HG03378 (cell line): ENCODE measurements around the gene HOXD12.

Source experiments
- ATAC-seq: cut with Tn5 transposase; IDR thresholded peaks from one replicate; pipeline ENCODE4 v1.9.1; 2021; ENCODE audit warnings: mild to moderate bottlenecking, moderate library complexity; ENCODE audit not compliant: unreplicated experiment

The HOXD12 gene

DNA sequence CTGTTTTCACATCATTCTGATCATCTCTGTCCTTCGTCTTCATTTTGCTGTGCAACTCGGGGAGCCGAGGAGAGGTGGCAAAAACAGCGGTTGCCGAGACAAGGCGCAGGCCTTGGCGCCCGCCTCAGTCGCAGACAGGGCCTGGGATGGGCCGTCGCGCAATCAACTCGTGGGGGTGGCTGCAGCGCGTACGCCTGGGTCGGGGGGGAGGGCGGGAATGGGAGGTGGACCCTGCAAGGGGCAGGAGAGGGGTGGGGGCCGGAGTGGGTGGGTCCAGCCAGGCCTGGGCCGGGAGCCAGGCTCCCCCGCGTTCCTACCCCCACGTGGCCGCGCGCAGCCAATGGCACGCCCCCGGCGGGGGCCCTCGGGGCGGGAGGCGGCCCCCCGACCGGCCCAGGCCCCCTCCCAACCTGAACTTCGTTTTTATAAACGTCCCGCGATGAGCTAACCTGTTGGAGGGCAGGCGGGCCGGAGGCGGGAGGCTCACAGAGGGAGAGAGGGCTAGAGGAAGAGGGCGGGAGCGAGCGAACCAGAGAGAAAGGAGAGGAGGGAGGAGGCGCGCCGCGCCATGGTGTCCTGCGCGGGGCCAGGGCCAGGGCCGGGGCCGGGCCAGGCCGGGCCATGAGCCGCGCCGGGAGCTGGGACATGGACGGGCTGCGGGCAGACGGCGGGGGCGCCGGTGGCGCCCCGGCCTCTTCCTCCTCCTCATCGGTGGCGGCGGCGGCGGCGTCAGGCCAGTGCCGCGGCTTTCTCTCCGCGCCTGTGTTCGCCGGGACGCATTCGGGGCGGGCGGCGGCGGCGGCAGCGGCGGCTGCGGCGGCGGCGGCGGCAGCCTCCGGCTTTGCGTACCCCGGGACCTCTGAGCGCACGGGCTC, 7.1 kb upstream of the HOXD12 start, which contains the start of gene HOXD13:
TSS of gene HOXD13 (plus strand) at position 452 of the 875 bp plus-strand sequence. CDS start at position 622, 170 bp downstream.
- no peak for ATAC-seq

DNA sequence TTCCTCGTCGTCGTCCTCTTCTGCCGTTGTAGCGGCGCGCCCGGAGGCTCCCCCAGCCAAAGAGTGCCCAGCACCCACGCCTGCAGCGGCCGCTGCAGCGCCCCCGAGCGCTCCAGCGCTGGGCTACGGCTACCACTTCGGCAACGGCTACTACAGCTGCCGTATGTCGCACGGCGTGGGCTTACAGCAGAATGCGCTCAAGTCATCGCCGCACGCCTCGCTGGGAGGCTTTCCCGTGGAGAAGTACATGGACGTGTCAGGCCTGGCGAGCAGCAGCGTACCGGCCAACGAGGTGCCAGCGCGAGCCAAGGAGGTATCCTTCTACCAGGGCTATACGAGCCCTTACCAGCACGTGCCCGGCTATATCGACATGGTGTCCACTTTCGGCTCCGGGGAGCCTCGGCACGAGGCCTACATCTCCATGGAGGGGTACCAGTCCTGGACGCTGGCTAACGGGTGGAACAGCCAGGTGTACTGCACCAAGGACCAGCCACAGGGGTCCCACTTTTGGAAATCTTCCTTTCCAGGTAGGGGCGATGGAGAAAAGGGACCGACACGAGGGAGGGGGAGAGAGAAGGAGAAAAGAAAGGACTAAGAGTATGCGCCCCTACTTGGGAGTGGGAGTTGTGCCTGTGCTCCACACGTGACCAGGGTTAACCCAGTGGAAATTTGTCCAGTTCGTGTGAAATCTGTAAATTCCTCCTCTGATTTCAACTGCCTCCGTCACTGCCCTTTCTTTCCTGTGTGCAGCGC, 6.3 kb upstream of the HOXD12 start:
- no peak for ATAC-seq

DNA sequence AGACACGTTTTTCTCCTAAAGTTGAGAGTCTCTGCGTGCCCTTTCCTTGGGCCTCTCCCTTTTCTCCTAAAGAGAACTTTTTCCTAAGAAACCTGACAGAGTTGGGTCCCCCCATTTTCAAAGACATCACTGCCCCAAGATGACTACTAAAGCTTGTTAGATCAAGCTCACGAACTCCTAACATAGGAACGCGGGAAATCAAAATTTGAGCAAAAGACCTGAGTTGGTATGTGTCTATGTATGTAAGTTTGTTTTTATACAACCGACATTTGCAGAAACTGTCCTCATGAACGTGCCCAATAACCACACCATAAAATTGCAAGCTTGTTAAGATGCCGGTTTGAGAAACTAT, 5.7 kb upstream of the HOXD12 start:
- no peak for ATAC-seq

DNA sequence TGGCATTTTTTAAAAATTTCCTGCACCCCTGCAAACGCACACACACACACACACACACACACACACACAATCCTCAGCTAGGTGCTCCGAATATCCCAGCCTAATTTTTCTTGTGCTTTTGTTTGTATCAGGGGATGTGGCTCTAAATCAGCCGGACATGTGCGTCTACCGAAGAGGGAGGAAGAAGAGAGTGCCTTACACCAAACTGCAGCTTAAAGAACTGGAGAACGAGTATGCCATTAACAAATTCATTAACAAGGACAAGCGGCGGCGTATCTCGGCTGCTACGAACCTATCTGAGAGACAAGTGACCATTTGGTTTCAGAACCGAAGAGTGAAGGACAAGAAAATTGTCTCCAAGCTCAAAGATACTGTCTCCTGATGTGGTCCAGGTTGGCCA, 5.2 kb upstream of the HOXD12 start:
- ATAC-seq = no peak

DNA sequence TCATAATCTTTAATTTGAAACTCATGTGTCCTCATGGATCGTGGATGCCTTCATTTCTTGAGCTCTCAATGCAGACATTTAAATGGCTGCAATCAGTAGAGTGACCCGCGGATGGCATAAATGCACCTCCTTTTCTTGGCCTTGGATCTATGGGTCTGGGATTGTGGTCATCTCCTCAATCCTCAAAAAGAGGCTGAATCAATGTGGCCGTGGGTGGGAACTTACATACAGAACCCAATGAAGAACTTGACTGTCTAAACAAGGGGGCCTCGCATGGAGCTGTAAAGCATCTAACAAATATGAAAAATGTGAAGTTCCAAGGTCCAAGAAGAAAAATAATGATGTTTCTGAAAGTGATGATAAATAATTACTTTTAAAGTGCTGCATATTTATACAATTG, 4.2 kb upstream of the HOXD12 start:
- ATAC-seq = no peak

DNA sequence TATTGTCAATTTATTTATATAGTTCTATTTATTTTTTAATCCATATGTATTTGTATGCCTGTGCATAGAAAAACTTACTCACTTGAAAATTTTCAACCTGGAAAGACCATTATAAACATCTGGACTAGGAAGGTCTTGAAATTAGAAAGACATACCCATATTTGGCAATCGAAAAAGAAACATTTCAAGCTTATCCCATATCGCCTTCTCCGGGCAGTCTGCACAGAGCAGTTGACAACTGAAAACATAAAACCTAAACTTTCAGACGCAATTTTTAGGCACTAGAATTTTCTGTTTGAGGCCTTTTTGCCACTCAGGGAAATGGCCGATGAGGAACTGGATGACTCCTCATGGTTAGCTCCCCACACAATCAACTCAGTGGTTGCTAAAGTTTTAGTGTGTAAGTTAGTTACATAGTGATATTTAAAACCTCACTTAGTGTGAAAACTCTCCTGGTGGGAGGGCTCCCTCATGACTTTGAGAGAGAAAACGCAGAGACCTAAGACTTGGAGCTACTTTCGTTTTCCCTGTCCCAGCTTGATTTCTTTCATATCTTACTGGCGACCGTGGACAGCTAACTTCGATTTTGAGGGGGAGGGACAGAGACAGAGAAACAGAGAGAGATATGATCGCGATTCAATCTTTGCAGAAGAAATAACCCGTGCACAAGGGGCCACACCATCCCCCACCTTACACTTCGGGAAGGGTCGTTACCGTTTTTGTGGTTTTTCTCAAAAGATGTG, 3.2 kb upstream of the HOXD12 start:
- no peak for ATAC-seq

DNA sequence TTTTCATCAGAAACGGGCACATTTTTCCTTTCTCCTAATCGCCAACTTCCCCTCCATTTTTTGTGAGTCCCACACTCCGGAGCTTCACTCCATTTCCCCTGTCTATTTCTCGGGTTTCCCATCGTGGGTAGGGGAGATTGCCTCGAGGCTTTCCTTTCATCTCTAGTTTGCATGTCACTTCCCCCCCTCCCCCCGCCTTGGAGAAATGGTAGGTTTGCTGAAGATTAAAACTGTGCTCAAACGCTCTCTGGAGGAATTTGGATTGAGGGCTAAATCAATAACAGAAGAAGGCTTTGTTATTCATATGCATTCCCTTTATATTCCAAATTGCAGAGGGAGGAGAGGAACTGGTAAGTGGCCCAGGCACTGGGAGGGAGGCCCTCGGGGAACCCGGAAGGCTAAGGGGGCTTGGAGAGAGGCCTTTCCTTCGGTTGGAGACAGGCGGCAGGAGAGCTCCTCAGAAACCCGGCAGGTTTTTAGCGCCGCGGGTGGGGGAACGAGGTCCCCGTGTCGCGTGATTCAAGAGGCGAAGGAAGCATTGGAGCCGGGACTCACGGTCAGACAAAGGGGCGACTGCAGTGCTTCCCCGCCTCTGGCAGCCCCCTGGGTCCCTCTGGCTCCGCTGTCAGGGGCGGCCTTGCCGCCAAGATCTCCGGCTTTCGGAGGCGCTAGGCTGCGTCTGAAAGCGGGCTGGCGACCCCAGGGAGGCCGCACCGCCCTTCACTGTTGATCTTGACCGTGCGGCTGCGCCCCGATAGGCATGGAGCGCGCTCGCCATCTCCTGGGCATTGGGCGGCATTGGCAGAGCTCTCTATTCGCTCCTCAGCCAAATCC, 2.4 kb upstream of the HOXD12 start:
- peak; percentile 71 for ATAC-seq

DNA sequence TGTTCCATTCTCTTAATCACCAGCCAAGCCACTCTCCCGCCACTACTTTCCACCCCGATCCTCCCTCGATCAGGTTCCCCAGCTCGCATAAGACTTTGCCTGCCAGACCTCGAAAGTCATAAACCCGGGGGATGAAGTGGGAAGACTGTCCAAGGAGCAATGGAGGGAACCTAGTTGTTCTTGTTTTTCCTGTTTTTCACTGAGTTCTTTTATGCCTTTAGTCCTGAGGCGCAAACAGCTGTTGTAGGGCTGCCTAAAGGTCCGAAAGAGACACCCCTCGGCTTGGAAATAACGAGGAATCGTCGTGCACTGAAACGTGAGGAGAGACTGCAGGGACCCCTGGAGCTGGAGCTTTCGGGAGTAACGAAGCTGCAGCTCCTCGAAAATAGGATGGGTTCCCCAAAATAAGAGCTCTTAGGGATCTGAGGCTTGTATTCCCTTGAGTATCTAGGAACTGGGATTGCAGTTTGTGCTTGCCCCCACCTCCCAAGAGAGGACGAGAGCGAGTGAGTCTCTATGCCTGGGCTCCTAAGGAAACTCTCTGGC, 1.7 kb upstream of the HOXD12 start:
- ATAC-seq = no peak

DNA sequence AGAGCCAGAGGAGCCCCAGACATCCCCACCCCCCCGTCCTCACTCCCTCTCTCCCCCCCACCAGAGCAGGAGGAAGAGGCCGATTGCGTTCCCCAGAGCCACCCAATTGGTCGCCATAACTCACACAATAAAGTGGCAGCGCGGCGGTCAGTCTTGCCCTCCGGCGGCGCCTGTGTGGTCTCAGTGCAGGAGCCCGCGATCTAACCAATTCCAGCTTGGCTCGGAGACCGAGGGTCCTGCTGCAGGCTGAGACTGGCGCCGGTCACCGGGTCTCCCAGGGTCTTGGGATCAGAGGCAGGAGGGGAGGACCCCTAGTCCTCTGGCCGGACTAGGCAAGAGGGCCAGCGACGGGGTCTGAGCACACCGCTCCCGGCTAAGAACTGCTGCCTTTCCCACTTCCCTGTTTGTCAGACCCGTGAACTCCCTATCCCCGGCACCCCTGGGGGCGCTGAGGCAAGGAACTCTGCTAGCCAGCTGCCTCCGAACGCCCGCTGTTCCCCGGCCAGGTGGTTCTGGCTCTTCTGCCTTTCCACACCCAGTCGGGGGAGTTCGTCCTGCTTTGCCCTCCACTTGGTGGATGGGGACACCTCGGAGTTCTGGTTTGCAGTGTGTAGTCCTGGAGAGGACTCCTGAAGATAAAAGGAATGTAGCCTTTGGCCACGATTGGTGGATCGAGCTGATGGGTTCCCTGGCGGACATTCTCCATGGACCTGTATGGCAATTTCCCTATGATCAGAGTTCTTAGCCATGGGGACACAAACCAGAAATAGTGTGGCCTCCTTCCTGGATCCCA, 1.0 kb upstream of the HOXD12 start:
- ATAC-seq = no peak

DNA sequence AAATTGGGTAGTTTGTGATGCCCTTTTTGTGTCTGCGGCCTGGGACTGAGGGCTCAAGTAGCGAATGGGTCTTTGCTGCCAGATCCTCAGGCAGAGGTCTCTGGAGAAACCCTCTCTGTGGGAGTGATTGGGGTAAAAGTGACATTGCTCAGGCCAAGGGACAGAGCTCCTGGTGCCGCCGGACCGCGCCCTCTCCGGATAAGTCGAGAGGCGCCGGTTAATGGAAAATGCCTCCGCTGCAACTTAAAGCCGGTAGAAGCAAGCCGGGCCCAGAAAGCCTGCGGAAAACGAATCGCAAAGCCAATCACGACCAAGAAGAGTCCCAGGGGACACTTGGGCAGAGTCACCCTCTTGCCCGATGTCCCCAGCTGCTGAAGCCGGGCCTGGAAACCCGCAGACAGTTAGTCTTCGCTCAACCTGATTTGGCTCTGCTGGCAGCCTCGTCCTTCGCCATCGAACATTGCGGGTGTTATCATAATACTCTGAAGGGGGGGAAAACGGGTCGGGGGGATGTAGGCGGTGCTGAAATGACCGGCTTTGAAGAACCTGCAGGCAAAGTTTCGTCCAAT, 352 bp upstream of the HOXD12 start:
- no peak for ATAC-seq

DNA sequence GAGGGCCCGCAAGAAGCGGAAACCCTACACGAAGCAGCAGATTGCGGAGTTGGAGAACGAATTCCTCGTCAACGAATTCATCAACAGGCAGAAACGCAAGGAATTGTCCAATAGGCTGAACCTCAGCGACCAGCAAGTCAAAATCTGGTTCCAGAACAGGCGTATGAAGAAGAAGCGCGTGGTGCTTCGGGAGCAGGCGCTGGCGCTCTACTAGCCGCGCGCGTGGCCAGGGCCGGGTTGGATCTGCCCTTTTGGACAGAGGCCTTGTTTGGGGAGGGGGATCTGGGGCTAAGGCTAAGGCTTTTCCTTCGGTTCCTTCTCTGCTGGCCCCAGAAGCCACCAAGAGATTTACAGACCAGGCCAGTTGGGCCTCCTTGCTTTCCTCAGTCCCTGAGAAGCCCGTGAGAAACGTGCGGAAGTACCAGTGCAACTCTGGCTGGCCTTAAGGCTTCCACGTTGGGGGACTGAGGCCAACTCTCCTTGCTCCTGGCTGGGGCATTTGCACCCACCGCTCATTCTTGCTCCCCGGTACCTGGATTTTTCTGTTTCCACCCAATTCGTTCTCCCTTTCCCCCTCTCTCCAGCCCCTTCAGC, 1.0 kb downstream of the HOXD12 start:
- ATAC-seq = no peak

DNA sequence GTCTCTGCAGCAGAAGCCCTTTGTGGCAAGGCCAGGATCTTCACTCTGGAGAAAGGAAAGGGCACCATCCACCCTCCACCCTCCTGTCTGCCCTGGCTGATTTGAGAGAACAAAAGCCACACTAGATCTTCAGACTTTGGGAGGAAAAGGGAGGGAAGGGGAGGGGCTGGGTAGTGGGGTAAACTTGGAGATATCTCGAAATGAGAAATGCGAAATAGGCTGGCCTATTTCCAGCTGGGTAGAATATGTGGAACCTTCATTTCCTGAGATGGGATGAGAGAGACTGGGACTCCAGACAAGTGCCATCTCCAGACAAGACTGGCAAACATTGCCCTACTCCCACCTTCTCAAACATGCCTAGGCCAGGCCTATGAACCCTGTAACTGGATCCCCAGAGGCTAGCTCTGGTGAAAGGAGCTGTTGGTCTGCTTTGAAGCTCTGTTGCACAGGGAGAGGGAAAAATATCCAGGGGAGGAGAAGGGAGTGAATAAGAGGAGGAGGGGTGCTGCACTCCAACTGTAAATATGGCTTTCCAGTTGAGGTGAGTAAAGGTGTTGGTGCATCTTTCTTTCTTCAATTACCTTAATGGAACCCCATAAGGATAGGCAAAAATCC, 1.7 kb downstream of the HOXD12 start:
- ATAC-seq = no peak

DNA sequence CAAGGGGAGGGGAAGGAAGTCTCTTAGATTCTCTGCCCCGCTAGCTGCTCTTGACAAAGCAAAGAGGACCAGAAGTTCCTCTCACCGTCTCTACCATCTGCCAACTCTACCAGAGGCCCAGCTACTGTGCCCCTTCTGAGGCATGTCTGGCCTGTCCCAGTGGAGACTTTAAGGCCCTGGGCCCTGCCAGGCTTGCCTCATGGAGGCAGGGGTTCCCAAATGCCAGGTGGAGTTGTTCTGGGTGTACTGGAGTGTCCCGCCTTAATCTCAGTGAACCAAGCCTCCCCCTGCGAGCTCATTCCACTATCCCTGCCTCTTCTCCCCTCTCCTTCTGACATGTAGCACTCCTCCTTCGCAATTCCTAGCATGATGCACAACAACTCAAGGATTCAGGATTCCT, 2.2 kb downstream of the HOXD12 start:
- ATAC-seq = no peak

DNA sequence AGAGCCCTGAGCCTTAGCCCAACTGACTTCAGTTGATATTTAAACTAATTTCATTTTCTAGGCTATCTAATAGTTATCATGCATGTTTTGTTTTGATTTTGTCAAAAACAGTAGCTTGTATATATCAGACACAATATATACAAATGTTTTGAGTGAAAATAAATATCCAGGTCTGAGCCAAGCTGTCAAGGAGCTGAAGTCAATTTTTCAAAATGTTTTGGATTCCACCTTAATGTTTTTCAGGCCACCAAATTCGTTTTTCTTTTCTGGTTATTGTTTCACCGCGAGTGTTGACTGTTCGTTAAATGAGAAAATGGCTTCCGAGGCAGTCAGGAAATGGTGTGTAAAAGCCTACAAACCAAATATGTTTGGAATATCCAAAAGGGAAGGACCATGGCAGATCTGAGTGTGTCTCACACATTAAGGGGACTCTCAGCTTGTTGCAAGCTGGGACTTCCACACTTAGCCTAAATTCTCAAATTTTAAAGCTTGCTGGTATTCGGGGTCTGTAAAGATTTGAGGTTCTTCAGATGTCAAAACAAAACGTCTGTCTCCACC, 2.8 kb downstream of the HOXD12 start:
- no peak for ATAC-seq

DNA sequence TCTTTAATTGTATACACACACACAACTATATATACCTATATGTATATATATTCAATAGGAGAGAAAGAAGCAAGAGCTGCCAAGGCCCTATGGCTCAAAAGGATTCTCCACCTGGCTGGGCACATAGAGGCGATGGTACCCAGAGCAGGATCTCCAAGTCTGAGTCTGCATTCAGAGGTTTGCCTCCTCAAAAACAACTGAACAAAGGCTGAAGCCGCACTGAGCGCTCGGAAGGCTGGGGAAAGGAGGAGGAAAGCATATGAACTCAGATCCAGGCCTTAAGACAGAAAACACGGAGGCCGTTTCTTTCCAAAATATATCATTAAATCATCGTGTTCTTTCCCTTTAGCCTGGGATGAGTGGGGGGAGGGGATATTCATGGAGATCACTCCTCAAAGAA, 3.6 kb downstream of the HOXD12 start:
- no peak for ATAC-seq

DNA sequence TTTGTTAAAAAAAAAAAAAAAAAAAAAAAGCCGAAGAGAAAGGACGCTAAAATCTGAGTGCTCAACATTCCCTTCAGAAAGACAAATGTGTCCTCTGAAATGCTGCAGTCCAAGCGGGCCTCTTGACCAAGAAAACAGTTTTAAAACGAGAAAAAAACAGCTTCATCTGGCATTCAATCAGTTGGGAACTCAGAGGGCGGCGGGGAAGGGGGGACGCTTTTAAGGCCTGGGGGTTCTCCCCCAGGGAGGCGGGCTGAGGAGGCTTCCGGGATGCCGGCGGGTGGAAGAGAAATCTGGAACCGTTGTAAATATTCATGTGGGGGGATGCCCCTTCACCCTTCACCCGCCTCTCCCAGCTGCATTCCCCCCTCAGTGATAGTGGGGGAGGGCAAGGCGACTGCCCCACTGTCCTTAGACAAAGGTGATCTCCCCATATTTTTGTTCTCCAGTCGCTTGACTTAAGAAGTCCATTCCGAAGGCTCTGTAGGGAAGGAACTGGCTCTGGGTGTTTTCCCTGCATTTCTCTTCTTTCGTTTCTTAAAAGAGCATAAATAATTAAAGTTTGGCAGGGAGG, 4.2 kb downstream of the HOXD12 start:
- ATAC-seq = no peak

DNA sequence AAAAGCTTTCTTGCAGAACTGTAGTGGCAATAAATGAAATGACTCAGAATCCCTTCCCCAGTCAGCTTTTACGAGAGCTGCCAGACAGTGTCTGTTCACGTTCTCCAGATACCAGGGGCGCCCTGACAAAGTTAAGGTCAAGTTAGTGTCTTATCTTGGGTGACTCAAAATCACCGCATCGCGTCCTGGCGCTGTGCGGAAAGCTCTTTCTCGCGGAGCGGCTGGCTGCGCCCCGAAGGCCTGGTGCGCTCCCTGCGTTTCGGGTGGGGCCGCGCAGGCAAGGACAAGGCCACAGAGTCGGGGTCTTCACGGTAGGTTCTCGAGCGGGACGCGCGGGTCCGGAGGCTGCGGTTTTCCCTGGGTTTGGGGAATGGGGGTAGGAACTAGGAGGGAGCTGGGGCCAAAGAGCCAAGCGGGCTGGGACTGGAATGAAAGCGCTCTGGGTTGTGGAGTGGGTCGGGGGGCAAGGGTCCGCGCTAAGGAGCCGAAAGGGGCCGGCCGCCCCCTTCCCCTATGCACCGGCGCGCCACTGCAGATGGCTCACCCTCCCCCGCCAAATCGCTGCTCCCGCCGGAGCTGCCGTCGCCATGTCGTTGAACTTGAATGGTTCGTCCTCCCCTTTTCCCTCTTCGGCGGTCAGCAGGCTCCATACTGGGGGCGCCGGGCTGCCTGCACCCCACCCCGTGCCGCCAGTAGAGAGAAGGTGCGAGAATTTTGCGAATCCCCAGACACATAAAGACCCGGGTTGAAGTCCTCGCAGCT, 4.9 kb downstream of the HOXD12 start:
- no peak for ATAC-seq
